Left renal pelvis (tissue), 4 donors: ENCODE results near the gene NFIC. TPM values are rescaled to one million over a fixed set of nuclear protein-coding genes. Genes with fewer than 3 reads are reported as not detected.
"Not testable (repeated sequence)": the region's sequence is repeated elsewhere in the genome, so short reads cannot be mapped to it uniquely, and the experiment has no call there.

Experiments
- DNase-seq, 4 donors: peaks; one replicate each; pipeline ENCODE4 v3.0.0-alpha.2; 2013; ENCODE audit warnings: low read depth in 4 of 4, low spot score in 3 of 4
- polyA plus RNA-seq, 4 donors: library from polyadenylated mRNA; unstranded; fragments of 120-200 nt; gene quantifications; one replicate each; pipeline ENCODE4 v1.2.1, GENCODE V29; 2013; ENCODE audit not compliant: insufficient read length in 4 of 4

The NFIC gene
- polyA plus RNA-seq, 4 donors: 21.7 to 57.6 (median 26.6) TPM

- DNase-seq: no peak
Measured at GRCh38 chr19:3444695-3445234, 78.4 kb downstream of the NFIC start.

DNA sequence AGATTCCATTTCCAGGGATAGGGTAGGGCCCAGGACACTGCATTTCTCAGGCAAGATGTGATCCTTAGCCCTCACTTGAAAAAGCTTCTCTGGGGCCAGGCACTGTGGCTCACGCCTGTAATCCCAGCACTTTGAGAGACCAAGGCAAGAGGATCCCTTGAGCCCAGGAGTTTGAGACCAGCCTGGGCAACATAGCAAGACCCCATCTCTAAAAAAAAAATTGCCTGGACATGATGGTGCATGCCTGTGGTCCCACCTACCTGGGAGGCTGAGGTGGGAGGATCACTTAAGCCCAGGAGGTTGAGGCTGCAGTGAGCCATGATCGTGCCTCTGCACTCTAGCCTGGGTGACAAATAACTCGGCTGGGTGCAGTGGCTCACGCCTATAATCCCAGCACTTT, 80.3 kb downstream of the NFIC start:
- not testable (repeated sequence) for DNase-seq

GRCh38 chr19:3448616-3449334, 82.4 kb downstream of the NFIC start:
- DNase-seq: no peak

GRCh38 chr19:3450796-3451411, 84.5 kb downstream of the NFIC start:
- DNase-seq: no peak

GRCh38 chr19:3451451-3451866, 85.1 kb downstream of the NFIC start:
- no peak for DNase-seq

GRCh38 chr19:3452171-3452941, 86.0 kb downstream of the NFIC start:
- no peak for DNase-seq

- not testable (repeated sequence) for DNase-seq
Measured at GRCh38 chr19:3452942-3453214, 86.5 kb downstream of the NFIC start.

DNA sequence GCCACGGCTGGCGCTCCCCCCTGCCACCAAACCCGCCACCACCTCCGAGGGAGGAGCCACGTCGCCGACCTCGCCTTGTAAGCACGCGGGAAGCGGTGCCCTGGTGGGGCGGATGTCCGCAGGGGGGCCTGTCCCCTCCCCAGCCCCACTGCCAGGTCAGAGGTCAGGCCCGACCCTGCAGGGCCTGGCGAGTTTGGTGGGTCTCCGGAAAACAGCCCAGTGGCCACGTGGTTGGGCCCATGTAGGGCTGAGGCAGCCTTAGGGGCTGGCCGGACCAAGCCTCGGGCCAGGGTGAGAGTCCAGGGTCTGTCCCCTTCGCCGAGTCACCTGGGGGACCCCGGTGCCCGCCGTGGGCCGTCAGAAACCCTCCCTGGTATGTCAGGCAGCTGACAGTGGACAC, 87.5 kb downstream of the NFIC start:
- no peak for DNase-seq

DNA sequence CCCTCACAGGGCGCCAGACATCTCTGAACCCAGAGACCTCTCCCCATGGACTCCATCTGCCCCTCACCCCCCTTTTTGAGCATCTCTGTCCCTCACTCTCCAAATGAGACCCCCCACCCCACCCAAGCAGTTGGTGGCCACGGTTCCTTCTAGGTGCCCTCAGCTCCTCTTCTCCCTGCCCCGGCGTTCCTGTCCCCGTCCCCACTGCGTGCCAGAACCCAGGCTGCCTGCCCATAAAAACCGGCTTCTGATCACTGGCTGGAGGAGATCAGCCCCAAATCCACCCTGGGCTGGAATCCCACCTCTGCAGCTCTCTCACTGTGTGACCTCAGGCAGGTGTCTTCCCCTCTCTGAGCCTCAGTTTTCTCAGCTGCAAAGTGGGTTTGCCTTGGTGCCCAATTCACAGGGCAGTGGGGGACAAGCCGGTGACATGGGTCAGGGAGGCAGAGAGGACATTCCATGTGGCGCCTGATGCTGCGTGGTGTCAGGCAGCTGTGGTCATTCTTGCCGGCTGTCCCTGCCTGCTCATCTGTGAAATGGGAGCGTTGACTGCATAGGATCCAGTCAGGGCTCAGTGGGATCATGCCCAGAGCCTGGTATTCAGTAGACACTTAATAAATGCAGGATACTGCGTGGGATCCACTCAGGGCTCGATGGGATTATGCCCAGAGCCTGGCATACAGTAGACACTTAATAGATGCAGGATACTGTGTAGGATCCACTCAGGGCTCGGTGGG, 88.4 kb downstream of the NFIC start:
- no peak for DNase-seq

DNA sequence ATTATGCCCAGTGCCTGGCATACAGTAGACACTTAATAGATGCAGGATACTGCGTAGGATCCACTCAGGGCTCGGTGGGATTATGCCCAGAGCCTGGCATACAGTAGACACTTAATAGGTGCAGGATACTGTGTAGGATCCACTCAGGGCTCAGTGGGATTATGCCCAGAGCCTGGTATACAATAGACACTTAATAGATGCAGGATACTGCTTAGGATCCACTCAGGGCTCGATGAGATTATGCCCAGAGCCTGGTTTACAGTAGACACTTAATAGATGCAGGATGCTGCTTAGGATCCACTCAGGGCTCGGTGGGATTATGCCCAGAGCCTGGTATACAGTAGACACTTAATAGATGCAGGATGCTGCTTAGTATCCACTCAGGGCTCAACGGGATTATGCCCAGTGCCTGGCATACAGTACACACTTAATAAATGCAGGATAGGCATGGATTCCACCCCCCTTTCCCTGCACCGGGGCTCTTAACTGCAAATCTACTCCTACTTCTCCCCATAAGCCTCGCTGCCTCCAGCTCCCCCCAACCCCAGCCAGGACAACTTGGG, 89.1 kb downstream of the NFIC start:
- DNase-seq: no peak

DNA sequence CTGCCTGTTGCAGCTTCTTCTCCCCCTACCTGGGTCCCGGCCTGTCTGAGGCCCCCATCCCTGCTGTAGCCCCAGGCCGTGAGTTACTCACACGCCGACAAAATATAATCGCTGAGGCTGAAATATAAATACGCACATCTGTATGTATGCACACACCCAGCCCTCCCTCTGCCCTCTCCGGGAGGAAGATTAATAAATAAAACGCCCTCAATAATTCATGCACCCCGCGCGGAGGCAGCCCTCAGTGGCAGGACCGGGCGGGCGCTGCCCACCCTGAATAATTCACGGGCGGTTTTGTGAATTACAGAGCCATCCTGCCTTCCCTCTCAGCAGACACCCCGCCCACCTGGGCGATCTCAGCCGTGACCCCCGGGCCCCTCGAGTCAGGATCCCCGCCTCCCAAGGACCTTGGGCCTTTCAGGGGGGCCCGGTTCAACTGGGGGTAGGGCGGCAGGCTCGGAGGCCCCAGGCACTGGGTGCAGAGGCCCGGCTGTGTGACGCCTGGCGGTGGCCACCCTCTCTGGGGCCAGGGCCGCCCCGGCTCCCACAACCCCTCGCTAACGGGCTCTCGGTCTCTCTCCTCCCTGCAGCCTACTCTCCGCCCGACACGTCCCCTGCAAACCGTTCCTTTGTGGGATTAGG, 89.7 kb downstream of the NFIC start:
- DNase-seq: no peak

GRCh38 chr19:3456925-3457527, 90.6 kb downstream of the NFIC start:
- DNase-seq: no peak

- no peak for DNase-seq
Measured at GRCh38 chr19:3457528-3458228, 91.3 kb downstream of the NFIC start.

DNA sequence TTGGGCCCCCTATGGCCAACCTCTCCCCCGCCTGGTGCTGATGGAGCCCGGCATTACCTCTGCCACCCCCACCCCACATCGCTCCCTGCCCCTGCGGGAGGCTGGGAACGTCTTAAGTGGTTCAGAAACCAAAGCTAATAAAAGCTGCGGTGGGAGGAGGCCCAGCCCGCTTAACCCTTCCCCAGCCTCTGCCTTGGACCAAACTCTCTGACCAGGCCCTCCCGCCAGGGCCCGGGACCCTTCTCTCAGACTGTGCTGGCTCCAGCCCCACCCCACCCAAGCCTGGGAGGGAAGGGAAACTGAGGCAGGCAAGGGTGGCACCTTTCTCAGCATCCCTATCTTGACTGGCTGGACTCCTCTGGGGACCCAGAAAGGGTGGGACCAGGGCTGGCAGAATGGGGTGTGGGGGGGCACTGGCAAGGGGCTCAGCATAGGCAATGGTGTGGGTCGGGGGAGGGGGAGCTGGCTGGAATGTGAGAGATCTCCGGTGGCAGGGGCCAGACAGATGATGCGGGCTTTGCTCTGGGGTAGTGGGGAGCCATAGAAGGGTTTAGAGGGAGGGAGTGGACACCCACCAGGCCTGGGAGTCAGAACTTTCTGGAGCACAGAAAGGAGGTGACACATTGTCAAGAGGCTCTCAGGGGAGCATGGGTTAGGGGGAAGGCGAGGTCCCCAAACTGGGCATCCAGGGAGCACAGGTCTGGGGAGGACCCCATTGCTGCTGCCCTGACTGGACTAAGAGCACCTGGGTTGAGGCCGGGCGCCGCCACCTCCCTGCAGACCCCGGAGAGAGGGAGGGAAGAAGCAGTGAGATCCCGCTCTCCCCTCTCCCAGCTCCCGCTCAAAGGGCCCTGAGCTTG, 92.1 kb downstream of the NFIC start:
- DNase-seq: no peak

GRCh38 chr19:3459089-3459881, 92.9 kb downstream of the NFIC start:
- DNase-seq: peak in 2 of 4 donors; percentile 81 to 82

DNA sequence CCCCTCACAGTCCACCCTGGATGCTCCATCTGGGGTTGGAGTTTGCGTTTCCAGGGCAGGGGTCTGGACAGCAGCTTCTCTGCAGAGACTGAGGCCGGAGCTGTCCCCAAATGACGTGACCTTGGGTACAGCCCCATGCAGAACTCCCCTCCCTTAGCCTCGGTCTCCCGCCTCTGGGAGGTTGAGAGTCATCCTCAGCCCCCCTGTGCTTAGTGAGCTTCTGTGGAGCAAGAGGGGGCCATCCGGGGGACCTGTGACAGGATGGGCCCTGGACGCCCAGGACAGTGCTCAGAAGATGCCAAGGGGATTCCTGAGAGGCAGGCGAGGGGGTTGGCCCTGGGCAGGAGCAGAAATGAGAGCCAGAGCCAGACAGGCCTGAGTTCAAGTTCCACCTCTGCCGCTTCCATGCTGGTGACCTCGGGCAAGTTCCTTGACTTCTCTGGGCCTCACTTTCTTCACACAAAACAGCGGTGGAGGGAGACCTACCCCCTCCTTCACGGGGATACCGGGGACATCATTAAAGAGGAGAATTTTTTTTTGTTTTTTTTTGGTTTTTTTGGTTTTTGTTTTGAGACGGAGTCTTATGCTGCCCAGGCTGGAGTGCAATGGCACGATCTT, 93.7 kb downstream of the NFIC start:
- no peak for DNase-seq
